Osteoblast (primary cell): Measurements from ENCODE around the gene PPP6R3. TPM values are rescaled to one million over a fixed set of nuclear protein-coding genes. Genes with fewer than 3 reads are reported as not detected.

Experiments
- DNase-seq: peaks from one replicate; pipeline ENCODE4 v3.0.0; 2011; ENCODE audit warnings: low spot score, mixed read lengths; ENCODE audit not compliant: insufficient read length; ENCODE audit errors: missing footprints
- H2AFZ ChIP-seq: 2 replicates; pipeline ENCODE4 v1.6.0; 2011; ENCODE audit warnings: mild to moderate bottlenecking, low read length
- H3K27ac ChIP-seq: 2 replicates; pipeline ENCODE4 v1.5.1; 2011; ENCODE audit warnings: mild to moderate bottlenecking, low read depth, low read length, moderate library complexity
- H3K27me3 ChIP-seq: 2 replicates; pipeline ENCODE4 v1.6.0; 2012; ENCODE audit warnings: mild to moderate bottlenecking, control low read depth, inconsistent platforms, low read length, moderate library complexity; ENCODE audit not compliant: insufficient read depth
- H3K36me3 ChIP-seq: 2 replicates; pipeline ENCODE4 v1.5.1; 2011; ENCODE audit warnings: mild to moderate bottlenecking, low read length, control low read depth, moderate library complexity; ENCODE audit not compliant: insufficient read depth
- H3K4me1 ChIP-seq: 2 replicates; pipeline ENCODE4 v1.5.1; 2011; ENCODE audit warnings: mild to moderate bottlenecking, low read length, control low read depth, moderate library complexity; ENCODE audit not compliant: insufficient read depth
- H3K4me2 ChIP-seq: 2 replicates; pipeline ENCODE4 v1.6.0; 2011; ENCODE audit warnings: mild to moderate bottlenecking, low read length; ENCODE audit not compliant: insufficient read depth
- H3K4me3 ChIP-seq: fragments of 200-600 bp; sonication (generic); 3 replicates; pipeline ENCODE4 v1.5.1; 2012; ENCODE audit warnings: mild to moderate bottlenecking, low read length, inconsistent platforms; ENCODE audit not compliant: insufficient read depth
- H3K79me2 ChIP-seq: 2 replicates; pipeline ENCODE4 v1.6.0; 2012; ENCODE audit warnings: mild to moderate bottlenecking, low read length, control low read depth, inconsistent platforms; ENCODE audit not compliant: insufficient read depth
- H3K9me3 ChIP-seq: 2 replicates; pipeline ENCODE4 v1.5.1; 2011; ENCODE audit warnings: low read depth, low read length, control low read depth
- H4K20me1 ChIP-seq: 2 replicates; pipeline ENCODE4 v1.6.0; 2012; ENCODE audit warnings: mild to moderate bottlenecking, low read length, control low read depth; ENCODE audit not compliant: insufficient read depth
- CTCF ChIP-seq: IDR thresholded peaks from 2 replicates; pipeline ENCODE4 v1.5.1; 2011; ENCODE audit warnings: mild to moderate bottlenecking, low read depth, low read length, moderate library complexity; ENCODE audit errors: extremely low read depth
- total RNA-seq: library from RNA; depleted of rRNA; stranded (reverse); fragments of >200 nt; gene quantifications from 2 replicates; pipeline ENCODE4 v1.2.3, GENCODE V29; 2012

Gene PPP6R3
- total RNA-seq, 1 donor = 131 TPM

- Histone ChIP-seq H3K9me3 (no peaks in the 10 kb centered on the region), H3K79me2 (peaks cover 50% of the 10 kb centered on the region), H3K4me3 (no peak overlapping the region), H3K27me3 (no peaks in the 10 kb centered on the region), H3K4me1 (peaks cover 6% of the 10 kb centered on the region), H3K27ac (no peak overlapping the region), H3K4me2 (no peak overlapping the region), H2AFZ (no peak overlapping the region), H3K36me3 (peaks cover 69% of the 10 kb centered on the region), H4K20me1 (peaks cover 9% of the 10 kb centered on the region)
- TF ChIP-seq CTCF = no peak
- no peak for DNase-seq
Observed at GRCh38 chr11:68575025-68575665, 114.6 kb downstream of the PPP6R3 start.

GRCh38 chr11:68579455-68579854, 118.9 kb downstream of the PPP6R3 start:
- H3K27ac ChIP-seq = no peak overlapping the region
- no peak overlapping the region for H2AFZ ChIP-seq
- DNase-seq = peak; percentile 54
- peaks cover 38% of the 10 kb centered on the region for H3K79me2 ChIP-seq
- H3K9me3 ChIP-seq = no peaks in the 10 kb centered on the region
- no peak for TF ChIP-seq CTCF
- H4K20me1 ChIP-seq = peaks cover 11% of the 10 kb centered on the region
- H3K36me3 ChIP-seq = peaks cover 63% of the 10 kb centered on the region
- no peak overlapping the region for H3K4me2 ChIP-seq
- no peaks in the 10 kb centered on the region for H3K27me3 ChIP-seq
- H3K4me1 ChIP-seq = peaks cover 22% of the 10 kb centered on the region
- no peak overlapping the region for H3K4me3 ChIP-seq

- Histone ChIP-seq H3K9me3 (no peaks in the 10 kb centered on the region), H3K4me3 (no peak overlapping the region), H3K36me3 (peaks cover 59% of the 10 kb centered on the region), H3K4me2 (no peak overlapping the region), H3K27me3 (no peaks in the 10 kb centered on the region), H3K4me1 (peaks cover 22% of the 10 kb centered on the region), H3K27ac (peak overlapping the region; percentile 79), H2AFZ (no peak overlapping the region), H4K20me1 (peaks cover 7% of the 10 kb centered on the region), H3K79me2 (peaks cover 27% of the 10 kb centered on the region)
- TF ChIP-seq CTCF = no peak
- no peak for DNase-seq
Observed at GRCh38 chr11:68581439-68581838, 120.9 kb downstream of the PPP6R3 start.

GRCh38 chr11:68581901-68582300, 121.3 kb downstream of the PPP6R3 start:
- Histone ChIP-seq H3K9me3 (no peaks in the 10 kb centered on the region), H3K4me3 (no peak overlapping the region), H4K20me1 (peaks cover 7% of the 10 kb centered on the region), H2AFZ (no peak overlapping the region), H3K27me3 (no peaks in the 10 kb centered on the region), H3K4me2 (no peak overlapping the region), H3K79me2 (peaks cover 26% of the 10 kb centered on the region), H3K27ac (peak overlapping the region; percentile 79), H3K4me1 (peaks cover 22% of the 10 kb centered on the region), H3K36me3 (peaks cover 59% of the 10 kb centered on the region)
- TF ChIP-seq CTCF = no peak
- DNase-seq = no peak
